ENCODE measurements around the gene SLC25A48.

Gene SLC25A48

DNA sequence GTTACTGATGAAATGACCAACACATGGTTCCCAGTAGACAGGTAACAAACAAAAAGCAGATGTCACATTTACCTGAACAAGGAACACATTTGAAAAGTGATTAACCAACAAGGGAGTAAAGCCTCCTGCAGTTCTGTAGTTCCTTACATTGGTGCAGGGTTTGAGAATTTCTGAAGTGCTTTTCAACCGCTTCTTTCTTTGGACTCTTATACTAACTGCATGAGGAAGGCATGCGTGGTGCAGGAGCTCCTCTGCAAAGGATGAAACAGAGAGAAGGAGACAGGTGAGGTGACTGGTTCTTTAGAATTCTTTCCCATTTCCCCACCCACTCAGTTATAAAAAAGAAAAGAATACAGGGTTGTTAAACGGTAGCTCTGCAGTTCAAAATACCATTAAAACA is 65.8 kb downstream of the SLC25A48 start:
- no peak for DNase-seq
- intact Hi-C loops (cut with DNase I) = no loop called here

DNA sequence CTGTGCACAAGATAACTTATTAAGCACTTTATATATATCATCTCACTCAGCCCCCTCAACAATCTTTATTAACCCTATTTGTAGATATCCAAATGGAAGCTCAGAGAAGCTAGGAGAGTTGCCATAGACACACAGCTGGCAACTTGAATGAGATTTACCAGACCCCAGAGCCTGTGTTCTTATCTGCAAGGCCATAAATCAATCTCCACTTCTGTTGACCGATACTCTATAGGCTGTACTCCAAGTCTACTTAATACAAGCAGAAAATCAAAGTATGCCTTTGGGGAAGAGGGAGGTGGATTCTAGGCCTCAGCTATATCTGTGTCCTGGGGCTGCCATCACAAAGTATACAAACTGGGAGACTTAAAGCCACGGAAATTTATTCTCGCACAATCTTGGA is 67.2 kb downstream of the SLC25A48 start:
- no peak for DNase-seq
- intact Hi-C loops (cut with DNase I) = no loop called here

DNA sequence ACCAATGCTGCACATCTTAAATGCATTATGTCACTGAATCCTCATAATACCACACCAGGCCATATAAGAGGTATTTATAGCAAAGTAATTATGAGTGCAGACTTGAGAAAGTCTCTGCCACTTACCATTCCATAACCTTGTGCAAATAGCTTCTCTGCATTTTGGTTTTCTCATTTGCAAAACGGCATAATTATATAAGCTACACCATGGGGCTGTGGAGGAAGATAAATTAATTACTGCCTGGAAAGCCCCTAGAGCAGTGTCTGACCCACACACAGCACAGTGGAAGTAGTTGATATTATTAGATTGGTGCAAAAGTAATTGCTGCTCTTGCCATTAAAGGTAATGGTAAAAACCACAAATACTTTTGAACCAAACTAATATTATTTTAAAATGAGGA is 70.7 kb downstream of the SLC25A48 start:
- no peak for DNase-seq
- intact Hi-C loops (cut with DNase I) = no loop called here

DNA sequence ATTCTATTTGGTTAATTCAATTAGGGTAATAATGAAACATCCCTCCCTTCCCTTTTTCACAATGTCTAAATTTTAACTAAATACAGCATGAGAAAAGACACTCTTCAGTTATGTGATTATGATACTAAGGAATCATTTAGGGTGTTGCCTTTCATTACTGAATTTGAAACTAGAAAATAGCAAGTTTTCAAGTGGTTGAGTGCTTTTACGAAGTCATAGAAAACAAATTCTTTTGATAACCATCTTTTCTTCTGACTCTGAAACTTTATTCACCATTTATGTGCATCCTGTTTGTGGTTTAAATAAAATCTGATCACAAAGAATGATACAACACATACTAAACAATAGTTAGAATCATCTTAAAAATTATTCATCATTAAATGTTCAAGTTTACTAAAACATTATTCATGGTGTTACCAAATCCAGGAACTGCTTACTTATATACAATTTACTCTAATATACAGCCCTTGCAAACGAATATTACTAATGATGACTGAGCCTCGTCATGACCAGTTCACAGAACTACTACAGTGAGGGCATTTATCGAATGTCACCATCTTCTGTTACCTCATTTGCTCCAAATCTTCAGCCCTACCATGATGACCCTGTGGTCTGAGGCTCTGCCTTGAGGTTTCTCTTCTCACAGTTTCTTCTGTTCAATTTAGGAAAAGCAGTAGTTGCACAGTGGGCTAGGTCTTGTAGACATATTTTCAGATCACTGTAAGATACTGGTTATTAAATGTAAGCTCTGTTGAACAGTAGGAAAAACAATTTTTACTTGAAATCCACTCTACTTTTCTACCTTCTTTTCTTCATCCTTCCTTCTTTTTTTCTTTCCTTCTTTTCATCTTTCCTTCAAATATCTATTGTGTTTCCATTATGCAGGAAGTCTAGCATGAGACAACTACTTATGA is 79.5 kb downstream of the SLC25A48 start:
- DNase-seq = no peak
- intact Hi-C loops (cut with DNase I) = no loop called here

DNA sequence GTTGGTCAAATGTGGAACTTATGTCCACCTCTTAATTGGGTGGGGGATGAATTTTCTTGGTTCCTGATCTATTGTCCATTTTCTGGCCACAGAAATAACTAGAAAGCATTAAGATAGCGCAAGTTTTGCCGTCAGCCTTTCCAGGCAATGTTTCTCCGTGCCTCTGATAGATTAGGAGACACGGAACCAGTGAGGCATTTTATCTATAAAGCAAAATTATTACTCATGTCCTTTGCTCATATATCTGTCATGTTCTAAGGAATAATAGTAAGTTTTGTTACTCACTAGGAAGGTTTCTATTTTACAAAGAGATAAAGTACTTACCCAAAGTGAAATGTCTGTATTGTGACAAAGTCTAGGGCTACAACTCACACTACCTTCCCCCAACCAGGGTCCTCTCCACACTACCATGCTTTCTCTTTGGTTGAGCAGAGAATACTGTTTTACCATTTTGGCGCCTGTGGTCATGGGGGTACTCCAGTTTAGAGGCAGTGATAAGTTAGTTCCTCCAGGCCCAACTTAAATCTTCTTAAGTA is 81.1 kb downstream of the SLC25A48 start:
- intact Hi-C loops (cut with DNase I) = no loop called here
- no peak for DNase-seq

DNA sequence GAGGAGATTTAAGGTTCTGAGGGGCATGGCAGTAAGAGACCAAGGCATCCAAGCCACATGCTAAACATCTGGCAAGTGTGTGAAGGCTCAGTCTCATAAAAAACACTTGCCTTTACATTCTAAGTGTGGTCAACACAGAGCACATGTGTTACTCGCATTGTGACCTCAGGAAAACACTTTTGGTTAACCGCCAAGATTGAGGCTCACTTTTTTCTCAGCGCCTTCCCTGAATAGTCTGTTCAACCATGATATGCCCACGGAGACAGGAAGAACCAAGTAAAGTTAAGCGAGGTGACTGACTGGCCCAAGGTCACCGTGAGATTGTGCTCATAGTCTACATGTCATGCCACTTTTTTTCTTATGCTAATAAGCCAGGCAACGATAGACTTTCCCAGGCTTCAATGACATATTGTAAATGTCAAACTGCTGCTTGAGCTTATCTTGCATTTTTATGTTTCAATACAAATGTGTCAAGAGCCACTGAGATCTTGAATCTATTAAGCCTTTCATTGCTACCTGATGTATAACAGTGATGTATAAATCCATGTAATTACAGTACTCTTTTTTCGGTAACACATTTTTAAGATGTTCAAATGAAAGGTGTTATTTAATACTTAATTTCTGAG is 82.3 kb downstream of the SLC25A48 start:
- DNase-seq = no peak
- intact Hi-C loops (cut with DNase I) = no loop called here

DNA sequence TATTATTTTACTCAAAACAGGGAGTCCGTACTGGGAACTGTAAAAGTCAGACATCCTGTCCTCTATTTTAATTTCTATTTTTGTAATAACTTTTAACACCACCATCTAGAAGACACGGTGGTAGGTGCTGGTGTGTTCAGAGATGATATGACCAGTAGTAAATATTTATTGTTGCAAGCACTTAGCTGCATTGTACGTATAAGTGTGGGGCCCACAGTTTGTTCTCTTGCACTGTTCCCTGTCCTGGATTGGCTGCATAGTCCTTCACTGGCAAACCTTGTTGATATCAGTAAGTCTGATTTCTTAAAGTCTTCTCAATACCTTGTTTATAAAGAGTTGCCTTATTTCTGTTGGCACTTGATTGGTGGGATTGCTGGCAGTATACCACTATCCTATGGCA is 85.7 kb downstream of the SLC25A48 start:
- DNase-seq = no peak
- intact Hi-C loops (cut with DNase I) = no loop called here

DNA sequence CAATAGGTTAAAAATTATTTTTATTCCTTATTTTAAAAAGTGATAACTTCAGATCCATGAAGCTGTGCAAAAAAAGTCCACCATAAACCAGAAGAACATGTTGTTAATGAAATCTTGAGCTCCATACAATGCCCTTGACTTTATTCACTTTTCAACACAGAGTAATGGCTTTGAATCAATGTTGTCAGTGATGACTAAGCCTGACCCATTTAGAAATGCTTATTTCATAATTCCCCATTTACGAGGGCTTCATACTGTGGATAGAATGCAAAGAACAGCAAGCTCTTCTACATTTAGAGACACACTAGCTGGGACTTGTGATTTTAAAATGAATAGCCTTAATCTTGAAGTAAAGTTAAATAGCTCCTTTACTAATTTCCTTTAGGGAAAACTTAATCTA is 86.9 kb downstream of the SLC25A48 start:
- intact Hi-C loops (cut with DNase I) = no loop called here
- no peak for DNase-seq

DNA sequence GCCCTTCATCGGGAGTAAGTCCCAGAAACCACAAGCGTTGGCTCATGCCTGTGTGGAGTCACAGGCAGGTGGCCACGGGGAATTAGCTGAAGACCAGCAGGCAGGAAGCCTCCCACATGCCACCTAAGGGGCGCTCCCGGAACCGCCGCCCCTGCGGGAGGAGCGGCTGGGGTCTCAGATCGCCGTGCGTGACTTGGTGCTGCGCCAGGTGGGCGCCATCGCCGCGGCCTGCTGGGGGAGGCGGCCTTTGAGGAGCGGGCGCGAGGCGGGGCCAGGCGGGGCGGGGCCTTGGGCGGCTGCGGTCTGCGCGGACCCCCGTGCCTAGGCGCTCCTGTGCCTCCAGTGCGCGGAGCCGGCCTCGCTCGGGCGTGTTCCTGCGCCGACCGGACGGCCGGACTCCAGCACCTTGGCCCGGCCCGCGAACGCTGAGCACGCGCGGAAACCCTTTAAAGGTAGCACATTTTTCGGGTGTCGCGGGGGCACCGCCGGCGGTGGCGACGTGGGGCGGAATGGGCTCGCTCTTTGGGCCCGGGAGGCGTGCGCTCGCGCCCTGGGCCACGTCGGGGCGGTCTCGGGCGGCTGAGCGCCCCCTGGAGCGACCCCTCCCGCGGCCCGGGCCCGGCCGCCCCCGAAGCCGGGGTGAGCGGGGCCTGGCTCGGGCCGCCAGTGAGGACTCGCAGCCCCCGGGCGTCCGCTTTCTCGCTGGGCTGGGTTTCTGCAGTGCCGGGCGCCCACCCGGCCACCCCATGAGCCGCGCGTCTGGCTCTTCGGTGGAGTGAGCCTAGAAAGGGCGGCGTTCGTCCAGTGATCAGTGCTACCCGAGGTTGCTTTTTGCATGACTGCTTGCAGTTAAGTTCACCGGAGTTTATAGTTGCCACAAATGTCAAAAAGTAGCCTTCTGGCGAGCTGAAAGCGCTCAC is 95.8 kb downstream of the SLC25A48 start:
- peak in 3 of 10 donors; percentile 66 to 75 (median 66) for DNase-seq
- intact Hi-C loops (cut with DNase I) = no loop called here

DNA sequence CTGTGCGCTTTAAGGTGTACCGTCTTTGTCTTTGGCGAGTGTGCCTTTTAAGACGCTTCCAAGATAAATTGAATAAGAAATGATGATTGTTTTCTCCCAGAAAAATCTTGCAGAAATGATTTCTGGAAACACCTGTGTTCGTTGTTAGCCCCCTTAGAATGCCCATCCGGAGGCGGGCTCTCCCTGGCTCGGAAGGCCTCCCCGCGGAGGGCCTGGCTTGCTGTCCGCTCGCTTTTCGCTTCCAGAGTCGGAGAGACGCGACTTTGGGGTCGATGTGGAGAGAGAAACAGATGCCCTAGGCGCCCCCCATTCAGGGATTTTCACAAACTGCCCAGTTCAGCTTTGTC is 96.5 kb downstream of the SLC25A48 start:
- intact Hi-C loops (cut with DNase I) = no loop called here

DNA sequence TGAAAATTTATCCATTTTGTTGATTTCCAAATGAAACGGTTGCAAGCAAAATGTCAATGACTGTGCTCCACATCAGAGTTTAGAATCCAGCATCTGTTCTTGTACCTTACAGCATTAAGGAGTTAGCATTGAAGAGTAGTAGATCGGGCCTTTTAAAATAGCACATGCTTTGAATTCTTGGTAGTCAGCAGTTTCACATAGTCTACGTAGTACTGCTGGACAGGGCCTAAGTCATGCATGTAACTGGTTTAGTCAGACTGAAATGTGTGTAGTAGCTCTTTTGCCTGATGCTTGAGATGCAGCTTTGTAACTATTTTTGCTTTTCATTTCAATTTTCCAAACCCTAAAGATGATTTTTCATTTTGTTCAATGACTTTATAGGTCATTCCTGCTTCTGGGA is 100.5 kb downstream of the SLC25A48 start:
- no peak for DNase-seq
- intact Hi-C loops (cut with DNase I) = no loop called here

More for the DNA sequence above, 96.5 kb downstream of the SLC25A48 start:
- DNase-seq = no peak

DNA sequence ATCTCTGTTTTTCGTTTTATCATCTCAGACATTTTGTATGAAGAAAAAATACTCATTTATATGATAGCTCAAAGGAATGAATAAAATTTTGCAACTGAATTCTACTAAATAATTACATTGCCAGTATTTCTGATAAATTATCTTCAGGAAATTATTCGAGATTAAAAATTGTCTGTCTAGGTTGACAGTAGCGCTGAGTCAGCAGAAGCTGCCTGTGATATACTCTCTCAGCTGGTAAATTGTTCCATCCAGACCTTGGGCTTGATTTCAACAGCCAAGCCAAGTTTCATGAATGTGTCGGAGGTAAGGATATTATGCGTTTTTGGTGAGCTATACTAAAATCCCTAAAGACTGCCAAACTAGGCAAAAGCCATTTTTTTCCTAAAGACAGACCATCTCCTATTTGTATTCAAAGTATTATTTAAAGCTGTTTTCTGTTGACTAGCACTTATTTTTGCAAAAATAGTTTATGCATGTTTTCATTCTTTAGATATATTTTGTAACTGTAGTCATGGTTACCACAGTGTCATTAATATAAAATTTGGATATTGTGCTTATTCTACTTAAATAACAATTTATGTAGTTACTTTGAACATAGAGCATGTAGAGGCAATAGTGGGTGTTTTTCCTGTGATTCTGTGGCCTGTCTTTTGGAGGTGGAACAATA is 102.9 kb downstream of the SLC25A48 start:
- intact Hi-C loops (cut with DNase I) = no loop called here
- DNase-seq = no peak
